Tibial nerve (tissue), 4 donors: ENCODE data around the gene OR5AR1. TPM values are rescaled to one million over a fixed set of nuclear protein-coding genes. Genes with fewer than 3 reads are reported as not detected.
"Not testable (repeated sequence)": the region's sequence is repeated elsewhere in the genome, so short reads cannot be mapped to it uniquely, and the experiment has no call there.

ENCODE experiments used
- DNase-seq, 2 donors: peaks; one replicate each; pipeline ENCODE4 v3.0.0-alpha.2; 2019; ENCODE audit warnings: low spot score in 2 of 2
- H3K27ac ChIP-seq, 4 donors: fragments of 200-600 bp; sonication (generic) in 3 of 4; one replicate each; pipeline ENCODE4 v1.5.1; 2017 to 2019; ENCODE audit warnings: mild to moderate bottlenecking in 1 of 4
- H3K27me3 ChIP-seq, 2 donors: fragments of 200-600 bp; sonication (generic) in 1 of 2; one replicate each; pipeline versions ENCODE4 v1.5.1 to v1.6.0; 2017 to 2019
- H3K36me3 ChIP-seq, 3 donors: fragments of 200-600 bp; sonication (generic); one replicate each; pipeline ENCODE4 v1.5.1; 2018 to 2019
- H3K4me1 ChIP-seq, 4 donors: fragments of 200-600 bp; sonication (generic) in 3 of 4; one replicate each; pipeline ENCODE4 v1.5.1; 2017 to 2019
- H3K4me3 ChIP-seq, 4 donors: fragments of 200-600 bp; sonication (generic) in 3 of 4; one replicate each; pipeline ENCODE4 v1.5.1; 2017 to 2019; ENCODE audit warnings: mild to moderate bottlenecking in 1 of 4, moderate library complexity in 1 of 4
- H3K9me3 ChIP-seq, 4 donors: fragments of 200-600 bp; sonication (generic) in 3 of 4; one replicate each; pipeline ENCODE4 v1.5.1; 2017 to 2019
- EP300 ChIP-seq, 2 donors: sonication (generic); formaldehyde crosslinking; IDR thresholded peaks; one replicate each; pipeline ENCODE4 v1.6.1; 2017; ENCODE audit warnings: antibody characterized with exemption in 2 of 2, mild to moderate bottlenecking in 1 of 2
- POLR2A ChIP-seq, 2 donors: fragments of 450-650 bp; IDR thresholded peaks; one replicate each; pipeline ENCODE4 v1.6.1; 2017; ENCODE audit warnings: antibody characterized with exemption in 2 of 2, mild to moderate bottlenecking in 2 of 2, moderate library complexity in 2 of 2
- WGBS, 2 donors: methylation state at CpG; one replicate each; pipeline ENCODE4 v1.1.5; 2018; 5-methylcytosine and 5-hydroxymethylcytosine counted together
- total RNA-seq, 4 donors: library from RNA; depleted of rRNA; stranded (reverse); fragments of >200 nt; gene quantifications; one replicate each; pipeline ENCODE4 v1.1.0, GENCODE V29; 2016
- TF ChIP-seq, protein P1 (sequence below), 5 experiments: fragments of 200-600 bp in 3 of 5; fragments of 450-650 bp in 2 of 5; sonication (generic) in 3 of 5; IDR thresholded peaks; one replicate each; pipeline ENCODE4 v1.5.1; 2016 to 2019; ENCODE audit warnings: antibody characterized with exemption in 5 of 5, mild to moderate bottlenecking in 3 of 5, moderate library complexity in 2 of 5

Gene OR5AR1
- total RNA-seq, 4 donors from 2014 or later = not detected

DNA sequence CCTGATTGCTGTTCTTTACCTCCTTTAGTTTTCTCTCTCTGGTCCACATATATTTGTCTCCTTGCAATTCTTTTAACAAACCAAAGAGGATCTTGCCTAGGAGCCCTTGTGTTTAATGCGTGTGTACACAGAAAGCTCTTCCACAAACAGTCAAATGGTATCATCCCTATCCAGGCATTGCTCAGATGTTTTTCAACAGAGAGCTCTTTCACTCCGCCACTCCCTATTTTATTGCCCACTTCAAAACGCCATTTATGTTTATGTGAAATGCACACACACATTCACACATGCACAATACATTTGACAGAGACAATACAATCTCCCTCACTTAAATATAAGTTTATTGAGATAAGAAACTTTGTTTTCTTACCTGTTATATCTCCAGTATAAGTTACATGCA lies 26.0 kb upstream of the OR5AR1 start:
- no peak for DNase-seq
- no peaks in the 10 kb centered on the region for H3K27me3 ChIP-seq
- TF ChIP-seq, protein P1, sequence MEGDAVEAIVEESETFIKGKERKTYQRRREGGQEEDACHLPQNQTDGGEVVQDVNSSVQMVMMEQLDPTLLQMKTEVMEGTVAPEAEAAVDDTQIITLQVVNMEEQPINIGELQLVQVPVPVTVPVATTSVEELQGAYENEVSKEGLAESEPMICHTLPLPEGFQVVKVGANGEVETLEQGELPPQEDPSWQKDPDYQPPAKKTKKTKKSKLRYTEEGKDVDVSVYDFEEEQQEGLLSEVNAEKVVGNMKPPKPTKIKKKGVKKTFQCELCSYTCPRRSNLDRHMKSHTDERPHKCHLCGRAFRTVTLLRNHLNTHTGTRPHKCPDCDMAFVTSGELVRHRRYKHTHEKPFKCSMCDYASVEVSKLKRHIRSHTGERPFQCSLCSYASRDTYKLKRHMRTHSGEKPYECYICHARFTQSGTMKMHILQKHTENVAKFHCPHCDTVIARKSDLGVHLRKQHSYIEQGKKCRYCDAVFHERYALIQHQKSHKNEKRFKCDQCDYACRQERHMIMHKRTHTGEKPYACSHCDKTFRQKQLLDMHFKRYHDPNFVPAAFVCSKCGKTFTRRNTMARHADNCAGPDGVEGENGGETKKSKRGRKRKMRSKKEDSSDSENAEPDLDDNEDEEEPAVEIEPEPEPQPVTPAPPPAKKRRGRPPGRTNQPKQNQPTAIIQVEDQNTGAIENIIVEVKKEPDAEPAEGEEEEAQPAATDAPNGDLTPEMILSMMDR (IDR thresholded peaks at IDR 0.05) = no peak
- no peak for TF ChIP-seq POLR2A (IDR thresholded peaks at IDR 0.05)
- TF ChIP-seq EP300 (IDR thresholded peaks at IDR 0.05) = no peak
- H3K4me1 ChIP-seq = no peaks in the 10 kb centered on the region
- no peak overlapping the region for H3K4me3 ChIP-seq
- H3K36me3 ChIP-seq = no peaks in the 10 kb centered on the region
- WGBS, 2 donors = 49 to 53% methylated on average over 3 of the region's 3 CpGs
- H3K27ac ChIP-seq = no peak overlapping the region
- H3K9me3 ChIP-seq = no peaks in the 10 kb centered on the region

DNA sequence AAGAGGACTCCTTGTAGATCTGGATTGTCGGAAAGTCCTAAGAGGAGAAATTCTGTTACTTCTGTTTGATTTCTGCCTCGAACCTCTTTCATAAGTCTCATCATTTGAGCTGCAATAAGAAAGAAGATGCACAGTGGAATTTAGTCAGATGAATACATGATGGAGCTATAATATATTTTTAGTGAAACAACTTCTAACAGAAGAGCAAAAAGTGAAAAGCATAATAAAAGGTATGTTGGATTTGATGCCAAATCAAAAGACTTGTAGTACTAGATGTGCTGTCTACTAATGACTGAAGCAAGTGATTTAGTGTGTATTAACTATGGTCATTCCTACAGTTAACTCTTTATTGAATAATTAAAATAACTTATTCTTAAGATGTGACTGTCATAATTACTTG lies 21.1 kb upstream of the OR5AR1 start, which contains the start of gene OR5AP2:
Gene OR5AP2, minus strand, starts transcription at position 101 of the 400 bp plus-strand sequence. Its CDS starts 0 bp downstream, at position 101.
- H3K27ac ChIP-seq = no peak within 1 kb of the TSS
- 77 to 83% methylated on average over 2 of the region's 2 CpGs for WGBS, 2 donors
- TF ChIP-seq POLR2A (IDR thresholded peaks at IDR 0.05) = no peak
- TF ChIP-seq, protein P1 (IDR thresholded peaks at IDR 0.05) = no peak
- no peak for TF ChIP-seq EP300 (IDR thresholded peaks at IDR 0.05)
- no peaks in the 10 kb centered on the region for H3K27me3 ChIP-seq
- no peaks in the 10 kb centered on the region for H3K36me3 ChIP-seq
- no peak for DNase-seq
- H3K4me1 ChIP-seq = no peaks in the 10 kb centered on the region
- H3K9me3 ChIP-seq = no peaks in the 10 kb centered on the region
- no peak within 1 kb of the TSS for H3K4me3 ChIP-seq

DNA sequence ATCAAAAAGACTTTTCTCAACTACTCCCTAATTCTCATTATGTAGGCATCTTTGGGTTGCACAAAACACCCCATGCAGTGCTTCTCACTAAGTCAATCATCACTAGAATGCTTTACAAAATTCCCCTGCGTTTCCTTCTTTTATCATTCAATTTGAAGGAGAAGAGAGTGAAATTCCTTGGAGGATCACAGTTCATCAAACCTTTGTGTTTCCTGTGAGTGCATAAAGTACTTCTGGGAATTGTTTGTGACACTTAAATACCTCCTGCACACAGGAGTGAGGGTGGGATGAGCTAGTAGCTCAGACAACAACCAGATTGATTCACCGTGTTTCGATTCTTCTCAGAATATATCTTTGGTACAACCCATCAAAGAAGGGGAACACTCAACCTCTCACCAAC lies 3.7 kb upstream of the OR5AR1 start:
- Histone ChIP-seq H3K36me3 (no peaks in the 10 kb centered on the region), H3K4me3 (no peak overlapping the region), H3K9me3 (peaks cover 0 to 6% (median 0%) of the 10 kb centered on the region in 4 donors), H3K4me1 (no peaks in the 10 kb centered on the region), H3K27me3 (no peaks in the 10 kb centered on the region), H3K27ac (no peak overlapping the region)
- TF ChIP-seq, protein P1 (IDR thresholded peaks at IDR 0.05) = no peak
- TF ChIP-seq EP300 (IDR thresholded peaks at IDR 0.05) = no peak
- no peak for TF ChIP-seq POLR2A (IDR thresholded peaks at IDR 0.05)
- no peak for DNase-seq
- 11 to 12% methylated on average over 3 of the region's 3 CpGs for WGBS, 2 donors

DNA sequence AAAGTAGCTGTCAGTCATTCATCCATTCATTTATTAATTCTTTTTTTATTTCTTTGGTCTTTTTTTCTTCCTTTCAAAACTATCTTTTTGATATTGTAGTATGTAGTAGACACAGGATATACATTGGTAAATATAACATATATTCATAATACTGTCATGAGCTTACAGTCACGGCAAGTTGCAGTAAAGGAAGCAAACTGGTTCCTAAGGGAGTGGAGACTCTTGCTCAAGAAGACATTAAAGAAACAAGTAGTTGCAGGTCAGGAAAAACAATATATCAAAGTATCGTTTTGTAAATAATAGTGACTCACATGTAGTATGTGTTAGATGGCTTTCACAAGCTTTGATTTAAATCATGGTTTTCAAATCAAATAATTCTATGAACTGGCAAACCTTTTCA lies 7.5 kb downstream of the OR5AR1 start:
- H3K4me1 ChIP-seq = no peaks in the 10 kb centered on the region
- WGBS, 2 donors = 86 to 89% methylated on average over 2 of the region's 2 CpGs
- H3K36me3 ChIP-seq = no peaks in the 10 kb centered on the region
- H3K27ac ChIP-seq = no peak overlapping the region
- no peak for DNase-seq
- no peak overlapping the region for H3K4me3 ChIP-seq
- H3K27me3 ChIP-seq = no peaks in the 10 kb centered on the region
- H3K9me3 ChIP-seq = no peaks in the 10 kb centered on the region
- TF ChIP-seq EP300 (IDR thresholded peaks at IDR 0.05) (no peak), POLR2A (IDR thresholded peaks at IDR 0.05) (no peak)
- TF ChIP-seq, protein P1 (IDR thresholded peaks at IDR 0.05) = no peak

DNA sequence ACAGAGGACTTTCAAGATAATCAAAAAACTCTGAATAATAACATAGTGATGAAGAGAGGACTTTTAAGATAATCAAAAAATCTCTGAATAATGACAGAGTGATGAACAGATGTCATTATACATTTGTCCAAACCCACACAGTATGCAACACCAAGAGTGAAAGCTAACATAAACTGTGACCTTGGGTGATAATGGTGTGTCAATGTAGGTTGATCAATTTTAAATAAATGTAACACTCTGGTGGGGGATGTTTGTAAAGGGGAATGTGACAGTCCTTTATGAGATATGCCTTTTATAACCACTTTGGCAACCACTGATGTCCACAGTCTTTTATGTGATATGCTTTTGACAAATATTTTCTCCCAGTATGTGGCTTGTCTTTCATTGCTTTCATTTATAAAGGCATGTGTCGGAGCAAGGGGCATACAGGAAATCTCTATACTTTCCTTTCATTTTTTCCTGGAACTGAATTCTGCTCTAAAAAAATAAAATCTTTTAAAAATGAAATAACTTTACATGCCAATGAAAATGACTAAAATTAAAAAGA lies 25.1 kb downstream of the OR5AR1 start:
- no peaks in the 10 kb centered on the region for H3K36me3 ChIP-seq
- H3K27ac ChIP-seq = no peak overlapping the region
- H3K9me3 ChIP-seq = no peaks in the 10 kb centered on the region
- 52 to 76% methylated on average over 1 of the region's 1 CpG for WGBS, 2 donors
- TF ChIP-seq, protein P1 (IDR thresholded peaks at IDR 0.05) = no peak
- no peak for TF ChIP-seq POLR2A (IDR thresholded peaks at IDR 0.05)
- no peak for TF ChIP-seq EP300 (IDR thresholded peaks at IDR 0.05)
- DNase-seq = no peak
- no peaks in the 10 kb centered on the region for H3K4me1 ChIP-seq
- no peaks in the 10 kb centered on the region for H3K27me3 ChIP-seq
- no peak overlapping the region for H3K4me3 ChIP-seq

DNA sequence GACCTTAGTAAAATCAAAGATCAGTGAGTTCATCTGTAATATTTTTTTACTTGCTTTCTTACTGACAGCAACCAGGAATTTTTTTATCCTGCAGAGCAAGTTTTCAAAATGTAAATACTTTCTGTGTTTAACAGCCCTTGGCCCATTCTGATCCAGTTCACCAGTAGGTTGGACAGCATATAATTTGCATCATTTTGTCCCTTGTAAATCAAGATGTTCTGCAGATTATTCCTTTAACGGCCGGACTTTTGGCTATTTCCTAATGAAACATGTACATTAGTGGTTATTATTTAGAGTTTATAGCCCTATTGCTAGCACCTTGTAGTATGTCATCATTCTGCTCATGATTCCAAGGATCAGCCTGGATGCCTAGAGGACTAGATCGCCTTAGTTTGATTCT lies 27.7 kb downstream of the OR5AR1 start:
- H3K4me3 ChIP-seq, H3K36me3 ChIP-seq, H3K27me3 ChIP-seq, H3K9me3 ChIP-seq, H3K4me1 ChIP-seq, DNase-seq, H3K27ac ChIP-seq: not testable (repeated sequence)
- WGBS, 2 donors = 86 to 93% methylated on average over 3 of the region's 3 CpGs
